Measurements from ENCODE around the gene CCDC69.

- no peak for TF ChIP-seq GATA2 (IDR thresholded peaks at IDR 0.05; ENCODE audit: low read depth, low read length)
- TF ChIP-seq GATA3 (IDR thresholded peaks at IDR 0.05; ENCODE audit: low read depth, low read length), result no peak
Observed at GRCh38 chr5:151156507-151157420, 67.1 kb downstream of the CCDC69 start.
